ENCODE data around the gene NGFR. TPM values are rescaled to one million over a fixed set of nuclear protein-coding genes. Genes with fewer than 3 reads are reported as not detected.

Gene NGFR
- total RNA-seq, 2 donors from 2014 or later = 13.9 to 22.5 TPM

DNA sequence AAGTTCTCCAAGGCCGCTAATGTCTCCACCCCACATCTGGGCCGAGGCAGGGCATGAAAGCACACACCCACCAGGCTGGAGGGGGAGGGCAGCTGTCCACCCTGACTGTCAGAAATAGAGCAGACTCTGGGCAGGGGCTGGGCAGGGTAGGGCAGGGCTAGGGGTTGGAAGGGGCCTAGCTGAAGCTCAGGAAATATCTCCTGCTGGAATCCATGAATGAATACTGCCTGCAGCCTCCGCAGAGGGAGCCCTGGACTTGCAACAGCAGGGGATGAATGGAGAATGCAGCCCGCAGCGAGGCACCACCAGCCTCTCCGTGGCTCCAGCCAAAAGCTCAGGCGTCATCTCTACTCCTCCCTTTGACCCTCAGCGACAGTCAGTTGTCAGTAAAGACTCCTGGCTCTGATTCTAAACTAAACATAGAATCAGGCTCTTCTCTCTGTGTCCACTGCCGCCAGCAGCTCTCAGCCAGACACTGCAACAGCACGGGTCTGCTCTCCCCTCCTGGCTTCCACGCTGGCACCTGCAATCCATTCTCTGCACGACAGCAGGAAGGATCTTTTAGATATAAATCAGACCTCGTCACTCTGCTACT lies 23.9 kb upstream of the NGFR start:
- DNase-seq (ENCODE audit: low spot score) (no peak), ATAC-seq (ENCODE audit: insufficient number of reproducible peaks, low FRiP score, low read depth) (no peak)
- TF ChIP-seq, protein P1, sequence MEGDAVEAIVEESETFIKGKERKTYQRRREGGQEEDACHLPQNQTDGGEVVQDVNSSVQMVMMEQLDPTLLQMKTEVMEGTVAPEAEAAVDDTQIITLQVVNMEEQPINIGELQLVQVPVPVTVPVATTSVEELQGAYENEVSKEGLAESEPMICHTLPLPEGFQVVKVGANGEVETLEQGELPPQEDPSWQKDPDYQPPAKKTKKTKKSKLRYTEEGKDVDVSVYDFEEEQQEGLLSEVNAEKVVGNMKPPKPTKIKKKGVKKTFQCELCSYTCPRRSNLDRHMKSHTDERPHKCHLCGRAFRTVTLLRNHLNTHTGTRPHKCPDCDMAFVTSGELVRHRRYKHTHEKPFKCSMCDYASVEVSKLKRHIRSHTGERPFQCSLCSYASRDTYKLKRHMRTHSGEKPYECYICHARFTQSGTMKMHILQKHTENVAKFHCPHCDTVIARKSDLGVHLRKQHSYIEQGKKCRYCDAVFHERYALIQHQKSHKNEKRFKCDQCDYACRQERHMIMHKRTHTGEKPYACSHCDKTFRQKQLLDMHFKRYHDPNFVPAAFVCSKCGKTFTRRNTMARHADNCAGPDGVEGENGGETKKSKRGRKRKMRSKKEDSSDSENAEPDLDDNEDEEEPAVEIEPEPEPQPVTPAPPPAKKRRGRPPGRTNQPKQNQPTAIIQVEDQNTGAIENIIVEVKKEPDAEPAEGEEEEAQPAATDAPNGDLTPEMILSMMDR (IDR thresholded peaks at IDR 0.05) = no peak
- H3K4me3 ChIP-seq = no peak overlapping the region
- no peaks in the 10 kb centered on the region for H3K9me3 ChIP-seq
- H3K4me1 ChIP-seq (ENCODE audit: control insufficient read depth in 1 of 2, low read depth in 2 of 2) = peaks cover 0 to 12% of the 10 kb centered on the region in 2 donors
- H3K36me3 ChIP-seq = no peaks in the 10 kb centered on the region
- H3K27me3 ChIP-seq (replicated peaks; ENCODE audit: insufficient read depth) = peaks cover 7% of the 10 kb centered on the region
- no peak overlapping the region for H3K27ac ChIP-seq

DNA sequence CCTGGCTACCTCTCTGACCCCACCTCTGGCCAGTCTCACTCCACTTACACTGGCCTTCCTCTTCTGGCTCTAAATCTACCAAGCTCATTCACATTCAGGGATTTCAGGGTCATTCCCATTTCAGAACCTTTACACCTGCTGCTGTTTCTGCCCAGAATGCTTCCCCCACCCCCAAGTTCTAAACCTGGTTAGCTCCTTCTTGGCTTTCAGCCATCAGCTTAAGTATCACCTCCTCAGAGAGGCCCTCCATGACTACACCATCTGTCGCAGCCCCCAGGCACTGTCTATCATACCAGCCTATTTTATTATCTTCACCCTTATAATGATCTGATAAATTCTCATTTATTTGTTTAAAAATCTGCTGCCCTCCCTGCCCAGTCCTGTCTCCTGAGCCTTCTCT lies 23.3 kb upstream of the NGFR start:
- H3K27ac ChIP-seq = no peak overlapping the region

DNA sequence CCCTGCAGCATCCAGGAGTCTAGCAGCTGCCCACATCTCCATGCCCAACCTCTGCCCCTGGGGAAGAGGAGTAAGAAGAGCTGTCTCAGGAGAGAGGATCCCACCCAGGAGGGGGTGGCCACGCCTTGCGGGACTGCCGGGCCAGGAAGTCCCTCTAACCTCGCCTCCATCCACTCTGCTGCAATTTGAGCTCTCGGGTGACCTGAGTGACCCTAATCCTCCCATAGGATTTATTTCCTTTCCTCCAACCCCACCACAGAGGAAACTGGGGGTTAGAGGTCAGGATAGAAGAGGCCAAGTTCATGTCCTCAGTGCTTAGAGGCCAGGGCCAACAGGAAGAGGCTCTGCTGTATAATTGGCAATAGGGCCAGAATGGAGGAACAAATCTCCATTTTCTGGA lies 22.6 kb upstream of the NGFR start:
- no peaks in the 10 kb centered on the region for H3K36me3 ChIP-seq
- H3K9me3 ChIP-seq = no peaks in the 10 kb centered on the region
- no peak overlapping the region for H3K27ac ChIP-seq
- TF ChIP-seq, protein P1 (IDR thresholded peaks at IDR 0.05) = no peak
- peaks cover 0 to 12% of the 10 kb centered on the region in 2 donors for H3K4me1 ChIP-seq (ENCODE audit: control insufficient read depth in 1 of 2, low read depth in 2 of 2)
- H3K4me3 ChIP-seq = no peak overlapping the region
- no peak for DNase-seq (ENCODE audit: low spot score)
- H3K27me3 ChIP-seq (replicated peaks; ENCODE audit: insufficient read depth) = peaks cover 7% of the 10 kb centered on the region
- no peak for ATAC-seq (ENCODE audit: insufficient number of reproducible peaks, low FRiP score, low read depth)

More for the DNA sequence above, 23.3 kb upstream of the NGFR start:
- TF ChIP-seq, protein P1 (IDR thresholded peaks at IDR 0.05) = no peak
- peaks cover 0 to 12% of the 10 kb centered on the region in 2 donors for H3K4me1 ChIP-seq (ENCODE audit: control insufficient read depth in 1 of 2, low read depth in 2 of 2)
- no peaks in the 10 kb centered on the region for H3K36me3 ChIP-seq
- no peak overlapping the region for H3K4me3 ChIP-seq
- peaks cover 7% of the 10 kb centered on the region for H3K27me3 ChIP-seq (replicated peaks; ENCODE audit: insufficient read depth)
- H3K9me3 ChIP-seq = no peaks in the 10 kb centered on the region
- no peak for DNase-seq (ENCODE audit: low spot score)
- ATAC-seq (ENCODE audit: insufficient number of reproducible peaks, low FRiP score, low read depth) = no peak

DNA sequence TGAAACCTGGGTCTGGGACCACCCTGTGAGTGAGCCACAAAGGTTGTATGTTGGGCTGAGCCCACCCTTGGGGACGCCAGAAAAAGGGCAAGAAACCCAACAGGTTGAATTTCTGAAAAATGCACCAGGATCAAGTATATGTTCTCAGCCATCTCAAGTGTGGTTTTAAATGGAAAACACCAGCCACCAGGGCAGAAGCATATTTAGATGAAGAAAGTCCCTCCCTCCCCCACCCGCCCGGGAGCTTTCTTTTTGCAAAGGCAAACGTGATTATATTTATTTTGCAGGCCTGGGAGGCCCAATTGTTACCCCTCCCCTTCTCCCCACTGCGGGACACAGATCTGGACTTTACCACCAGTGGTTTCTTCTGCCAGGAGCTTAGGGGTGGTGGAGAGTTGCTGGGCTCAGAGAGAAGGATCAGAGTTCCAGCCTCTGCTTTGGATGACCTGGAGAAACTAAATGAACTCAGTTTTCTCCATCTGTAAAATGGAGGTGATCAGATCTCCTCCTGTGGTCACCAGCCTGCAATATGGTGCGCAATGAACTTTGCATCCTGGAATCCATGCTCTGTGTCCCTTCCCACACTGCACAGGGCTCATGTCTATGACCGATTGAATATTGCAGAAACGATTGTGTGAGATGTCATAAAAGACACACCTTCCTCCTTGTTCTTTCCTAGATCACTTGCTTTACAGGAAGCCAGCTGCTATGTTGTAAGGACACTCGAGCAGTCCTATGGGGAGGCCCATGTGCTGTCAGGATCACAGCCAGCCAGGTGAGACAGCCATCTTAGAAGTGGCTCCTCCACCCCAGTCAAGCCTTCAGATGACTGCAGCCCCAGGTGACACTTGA lies 21.0 kb upstream of the NGFR start:
- Histone ChIP-seq H3K4me1 (ENCODE audit: control insufficient read depth in 1 of 2, low read depth in 2 of 2) (peaks cover 0 to 12% of the 10 kb centered on the region in 2 donors), H3K9me3 (no peaks in the 10 kb centered on the region), H3K27ac (no peak overlapping the region), H3K36me3 (no peaks in the 10 kb centered on the region), H3K4me3 (no peak overlapping the region), H3K27me3 (replicated peaks; ENCODE audit: insufficient read depth) (peaks cover 7% of the 10 kb centered on the region)
- no peak for ATAC-seq (ENCODE audit: insufficient number of reproducible peaks, low FRiP score, low read depth)
- DNase-seq (ENCODE audit: low spot score) = no peak
- TF ChIP-seq, protein P1 (IDR thresholded peaks at IDR 0.05) = no peak

DNA sequence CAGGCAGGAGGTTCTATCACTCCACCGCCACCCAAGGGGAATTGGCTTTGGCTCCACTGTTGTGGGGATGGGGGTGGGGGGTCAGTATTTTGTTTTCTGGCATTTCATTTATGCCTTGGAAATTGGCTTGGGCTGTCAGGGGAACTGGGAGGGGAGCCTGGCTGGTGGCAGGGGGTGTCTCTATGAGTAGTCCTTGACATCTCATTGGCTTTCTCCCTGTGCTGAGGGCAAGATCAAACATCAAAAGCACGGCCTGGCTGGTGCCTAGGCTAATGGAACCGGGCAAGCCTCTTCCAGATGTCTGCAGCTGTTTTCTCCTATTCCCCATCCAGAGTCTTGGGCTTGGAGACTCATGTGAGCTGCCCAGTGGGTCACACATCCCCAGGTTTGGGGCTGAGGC lies 17.4 kb upstream of the NGFR start:
- H3K27me3 ChIP-seq (replicated peaks; ENCODE audit: insufficient read depth) = no peaks in the 10 kb centered on the region
- ATAC-seq (ENCODE audit: insufficient number of reproducible peaks, low FRiP score, low read depth) = no peak

More for the DNA sequence above, 17.4 kb upstream of the NGFR start:
- Histone ChIP-seq H3K9me3 (no peaks in the 10 kb centered on the region), H3K4me3 (no peak overlapping the region), H3K4me1 (ENCODE audit: control insufficient read depth in 1 of 2, low read depth in 2 of 2) (no peaks in the 10 kb centered on the region), H3K36me3 (no peaks in the 10 kb centered on the region), H3K27ac (no peak overlapping the region)
- no peak for DNase-seq (ENCODE audit: low spot score)
- TF ChIP-seq, protein P1 (IDR thresholded peaks at IDR 0.05) = no peak

Data from thoracic aorta (tissue), 2 donors.